SH-SY5Y (cell line): Measurements from ENCODE around the gene POPDC3.

ENCODE experiments used
- GATA2 ChIP-seq: IDR thresholded peaks from 2 replicates; pipeline ENCODE4 v1.6.1; 2011; ENCODE audit warnings: mild to moderate bottlenecking, low read depth, low read length
- GATA3 ChIP-seq: IDR thresholded peaks from 2 replicates; pipeline ENCODE4 v1.6.1; 2011; ENCODE audit warnings: low read depth, mild to moderate bottlenecking, low read length, moderate library complexity

DNA sequence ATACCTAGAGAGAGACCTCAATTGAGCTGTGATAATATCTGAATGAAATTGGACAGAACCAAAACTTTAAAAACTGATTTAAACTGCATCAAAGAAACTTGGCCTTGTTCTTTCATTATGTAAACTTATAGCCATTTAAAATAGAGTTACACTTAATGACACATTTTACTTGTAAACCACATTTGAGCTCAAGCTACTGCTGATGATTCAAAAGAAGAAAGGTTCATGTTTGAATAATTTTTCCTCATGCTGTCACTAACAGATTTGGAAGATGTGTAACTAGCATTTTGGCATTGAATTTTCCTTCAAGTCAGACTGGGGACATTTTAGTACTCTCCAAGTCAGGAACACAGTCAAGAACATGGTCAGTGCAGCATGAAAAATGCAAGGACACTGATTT lies 26.9 kb downstream of the POPDC3 start:
- TF ChIP-seq GATA3 (no peak), GATA2 (no peak)
